Panc1 (cell line): ENCODE data around the gene RASGRP2.

Experiments used
- POLR2AphosphoS5 ChIP-seq: IDR thresholded peaks from 2 replicates; pipeline ENCODE4 v1.6.1; 2012; ENCODE audit warnings: mild to moderate bottlenecking, low read depth, low read length, moderate library complexity
- REST ChIP-seq, 2 experiments: IDR thresholded peaks; 2 replicates each; pipeline ENCODE4 v1.6.1; 2011 to 2012; ENCODE audit warnings: low read depth in 2 of 2, control low read depth in 1 of 2, low read length in 1 of 2, mild to moderate bottlenecking in 1 of 2, moderate library complexity in 1 of 2; ENCODE audit not compliant: insufficient read depth in 1 of 2
- SIN3A ChIP-seq: IDR thresholded peaks from 2 replicates; pipeline ENCODE4 v1.6.1; 2012; ENCODE audit warnings: low read depth, mild to moderate bottlenecking, low read length, moderate library complexity, borderline replicate concordance; ENCODE audit not compliant: insufficient read depth
- TF ChIP-seq, protein P1 (sequence below): fragments of 450-650 bp; IDR thresholded peaks from 2 replicates; pipeline ENCODE4 v1.5.1; 2017; ENCODE audit warnings: mild to moderate bottlenecking

GRCh38 chr11:64681171-64681570 lies 62.8 kb downstream of the RASGRP2 start:
- TF ChIP-seq, protein P1, sequence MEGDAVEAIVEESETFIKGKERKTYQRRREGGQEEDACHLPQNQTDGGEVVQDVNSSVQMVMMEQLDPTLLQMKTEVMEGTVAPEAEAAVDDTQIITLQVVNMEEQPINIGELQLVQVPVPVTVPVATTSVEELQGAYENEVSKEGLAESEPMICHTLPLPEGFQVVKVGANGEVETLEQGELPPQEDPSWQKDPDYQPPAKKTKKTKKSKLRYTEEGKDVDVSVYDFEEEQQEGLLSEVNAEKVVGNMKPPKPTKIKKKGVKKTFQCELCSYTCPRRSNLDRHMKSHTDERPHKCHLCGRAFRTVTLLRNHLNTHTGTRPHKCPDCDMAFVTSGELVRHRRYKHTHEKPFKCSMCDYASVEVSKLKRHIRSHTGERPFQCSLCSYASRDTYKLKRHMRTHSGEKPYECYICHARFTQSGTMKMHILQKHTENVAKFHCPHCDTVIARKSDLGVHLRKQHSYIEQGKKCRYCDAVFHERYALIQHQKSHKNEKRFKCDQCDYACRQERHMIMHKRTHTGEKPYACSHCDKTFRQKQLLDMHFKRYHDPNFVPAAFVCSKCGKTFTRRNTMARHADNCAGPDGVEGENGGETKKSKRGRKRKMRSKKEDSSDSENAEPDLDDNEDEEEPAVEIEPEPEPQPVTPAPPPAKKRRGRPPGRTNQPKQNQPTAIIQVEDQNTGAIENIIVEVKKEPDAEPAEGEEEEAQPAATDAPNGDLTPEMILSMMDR: no peak
- no peak for TF ChIP-seq SIN3A
- no peak for TF ChIP-seq REST (IDR thresholded peaks at IDR 0.05; ENCODE audit: insufficient read depth in 1 of 2, low read depth in 2 of 2, low read length in 1 of 2)
- no peak for TF ChIP-seq POLR2AphosphoS5
